ENCODE results near the gene OGN.

DNA sequence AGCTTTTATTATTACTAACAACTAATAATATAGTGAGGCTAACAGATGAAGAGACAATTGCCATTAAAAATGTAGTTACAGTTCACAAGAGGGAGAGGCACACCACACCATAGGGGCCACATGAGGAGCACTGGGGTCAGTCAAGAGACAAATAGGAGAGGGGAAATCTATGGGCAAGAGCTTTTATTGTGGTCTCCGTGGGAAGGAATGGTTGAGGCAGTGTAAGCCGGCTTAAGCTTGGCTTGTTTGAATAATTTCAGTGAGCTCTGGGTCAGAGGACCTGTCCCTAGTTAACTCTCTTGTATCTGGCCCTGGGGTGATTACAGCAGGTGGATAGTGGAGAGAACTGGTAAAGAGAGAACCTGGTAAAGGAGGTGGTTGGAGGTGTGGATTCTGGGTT is 35.3 kb downstream of the OGN start:
- TF ChIP-seq TAF1 (IDR thresholded peaks at IDR 0.05; ENCODE audit: borderline replicate concordance, insufficient read depth, low read length) (no peak), POLR2AphosphoS5 (IDR thresholded peaks at IDR 0.05; ENCODE audit: low read depth, low read length) (no peak), SIN3A (IDR thresholded peaks at IDR 0.05; ENCODE audit: borderline replicate concordance, insufficient read depth, low read length) (no peak), REST (IDR thresholded peaks at IDR 0.05; ENCODE audit: insufficient read depth in 1 of 2, low read depth in 2 of 2, low read length in 2 of 2) (no peak), FOXP2 (optimal IDR thresholded peaks at IDR 0.05; ENCODE audit: borderline replicate concordance, extremely low read depth, extremely low read length, insufficient read depth) (no peak)
